ENCODE measurements around the gene GABRB1. TPM values are rescaled to one million over a fixed set of nuclear protein-coding genes. Genes with fewer than 3 reads are reported as not detected.

The GABRB1 gene
- total and polyA plus RNA-seq, 2 donors (not counting 3 experiments of a cell fraction or from before 2014, with no cell fraction given) = not detected

DNA sequence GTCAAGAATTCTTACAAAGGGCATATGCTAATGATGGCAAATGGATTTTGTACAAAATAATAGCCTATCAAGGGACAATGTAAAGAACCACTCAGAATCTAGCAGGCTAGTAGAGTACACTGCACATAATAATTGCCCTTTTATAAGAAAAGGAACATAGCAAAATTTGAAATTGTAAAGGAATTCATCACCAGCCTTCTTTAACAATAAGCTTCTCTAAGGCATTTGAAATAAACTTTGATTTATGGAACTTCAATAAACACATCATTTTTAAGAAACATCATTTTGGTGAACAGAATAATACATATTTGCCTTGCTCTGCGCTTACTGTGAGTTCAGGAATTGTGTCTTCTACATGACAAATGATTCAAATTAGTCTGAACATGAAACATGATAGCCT lies 444.0 kb downstream of the GABRB1 start:
- Histone ChIP-seq H3K27me3 (ENCODE audit: control insufficient read depth in 2 of 2, insufficient read depth in 2 of 2, low read length in 2 of 2) (no peaks in the 10 kb centered on the region), H3K27ac (ENCODE audit: insufficient read depth, low read depth, low read length) (no peak overlapping the region), H3K4me2 (ENCODE audit: insufficient read depth, low read length) (no peak overlapping the region), H3K9me3 (replicated peaks; ENCODE audit: control insufficient read depth, insufficient read depth, low read length) (no peaks in the 10 kb centered on the region), H3K79me2 (ENCODE audit: control insufficient read depth, insufficient read depth, low read length) (no peaks in the 10 kb centered on the region), H2AFZ (ENCODE audit: low read depth, low read length) (no peak overlapping the region), H3K36me3 (ENCODE audit: control insufficient read depth in 2 of 2, extremely low read depth in 1 of 2, insufficient read depth in 2 of 2, low read length in 2 of 2) (no peaks in the 10 kb centered on the region), H4K20me1 (replicated peaks; ENCODE audit: control insufficient read depth, extremely low read depth, insufficient read depth, low read length) (no peaks in the 10 kb centered on the region), H3K4me1 (ENCODE audit: control insufficient read depth, extremely low read depth, insufficient read depth, low read length) (no peaks in the 10 kb centered on the region), H3K9me1 (replicated peaks; ENCODE audit: control insufficient read depth, extremely low read depth, insufficient read depth, low read length) (no peaks in the 10 kb centered on the region), H3K9ac (replicated peaks; ENCODE audit: extremely low read depth, insufficient read depth, low read length) (no peak overlapping the region), H3K4me3 (replicated peaks in 1 of 3; ENCODE audit: insufficient read depth in 1 of 3, low read depth in 1 of 3, low read length in 3 of 3) (no peak overlapping the region)
- CTCF ChIA-PET = interaction anchor here (1.2 to 1.7 kb wide), 4 partner anchors 9 to 93 kb away, joined by 3 to 6 read pairs (median 3); no protein-coding TSS in a partner anchor
- DNase-seq (ENCODE audit: low read depth, low spot score) (no peak), FAIRE-seq (no peak)
- intact Hi-C loops (cut with micrococcal nuclease) (no loop called here), dilution Hi-C loops (cut with MboI; ENCODE audit: extremely low pct_ligation_motif_present, low sequenced_read_pairs) (no loop called here)
- POLR2A ChIA-PET = no interaction called here
- no TSS peak for BruUV-seq (replicated peaks)
- no peak for TF ChIP-seq FOS (IDR thresholded peaks at IDR 0.05; ENCODE audit: borderline replicate concordance, insufficient read depth, low read length)
- TF ChIP-seq, protein P1, sequence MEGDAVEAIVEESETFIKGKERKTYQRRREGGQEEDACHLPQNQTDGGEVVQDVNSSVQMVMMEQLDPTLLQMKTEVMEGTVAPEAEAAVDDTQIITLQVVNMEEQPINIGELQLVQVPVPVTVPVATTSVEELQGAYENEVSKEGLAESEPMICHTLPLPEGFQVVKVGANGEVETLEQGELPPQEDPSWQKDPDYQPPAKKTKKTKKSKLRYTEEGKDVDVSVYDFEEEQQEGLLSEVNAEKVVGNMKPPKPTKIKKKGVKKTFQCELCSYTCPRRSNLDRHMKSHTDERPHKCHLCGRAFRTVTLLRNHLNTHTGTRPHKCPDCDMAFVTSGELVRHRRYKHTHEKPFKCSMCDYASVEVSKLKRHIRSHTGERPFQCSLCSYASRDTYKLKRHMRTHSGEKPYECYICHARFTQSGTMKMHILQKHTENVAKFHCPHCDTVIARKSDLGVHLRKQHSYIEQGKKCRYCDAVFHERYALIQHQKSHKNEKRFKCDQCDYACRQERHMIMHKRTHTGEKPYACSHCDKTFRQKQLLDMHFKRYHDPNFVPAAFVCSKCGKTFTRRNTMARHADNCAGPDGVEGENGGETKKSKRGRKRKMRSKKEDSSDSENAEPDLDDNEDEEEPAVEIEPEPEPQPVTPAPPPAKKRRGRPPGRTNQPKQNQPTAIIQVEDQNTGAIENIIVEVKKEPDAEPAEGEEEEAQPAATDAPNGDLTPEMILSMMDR (IDR thresholded peaks at IDR 0.05; ENCODE audit: extremely low read depth in 1 of 2, insufficient read depth in 1 of 2, low read depth in 1 of 2, low read length in 2 of 2) = no peak
- no peak for TF ChIP-seq GATA2 (IDR thresholded peaks at IDR 0.05; ENCODE audit: insufficient read depth, insufficient read length, low read depth, low read length)
- no peak for TF ChIP-seq MYC (IDR thresholded peaks at IDR 0.05; ENCODE audit: low read depth, low read length)
- TF ChIP-seq POLR2AphosphoS5 (IDR thresholded peaks at IDR 0.05; ENCODE audit: insufficient read depth, low read depth, low read length) = no peak
- TF ChIP-seq, protein P2, sequence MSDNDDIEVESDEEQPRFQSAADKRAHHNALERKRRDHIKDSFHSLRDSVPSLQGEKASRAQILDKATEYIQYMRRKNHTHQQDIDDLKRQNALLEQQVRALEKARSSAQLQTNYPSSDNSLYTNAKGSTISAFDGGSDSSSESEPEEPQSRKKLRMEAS (IDR thresholded peaks at IDR 0.05; ENCODE audit: insufficient read depth, insufficient read length) = no peak
- no peak for TF ChIP-seq EZH2 (IDR thresholded peaks at IDR 0.05; ENCODE audit: borderline replicate concordance, low read depth, low read length, severe bottlenecking)

Other genes starting within 250 kb of the GABRB1 start
- gene COX7B2, start 122.3 kb upstream of the GABRB1 start, total RNA-seq = not detected in 2 replicates
- not detected in 2 replicates for gene COX7B2, start 122.3 kb upstream of the GABRB1 start, polyA plus RNA-seq
- not detected in 2 replicates for gene GABRA4, start 38.0 kb upstream of the GABRB1 start, total RNA-seq
- not detected in 2 replicates for gene GABRA4, start 38.0 kb upstream of the GABRB1 start, polyA plus RNA-seq

All from endothelial cell of umbilical vein (primary cell).